PC-3 (cell line): ENCODE data around the gene INTS1.

Experiments used
- CTCF ChIP-seq: fragments of 300-600 bp; sonication (generic); conservative IDR thresholded peaks from 2 replicates; pipeline ENCODE4 v1.5.1; 2017; ENCODE audit warnings: antibody characterized with exemption, low read depth, mild to moderate bottlenecking, low read length
- EZH2 ChIP-seq: fragments of 300-600 bp; sonication (generic); IDR thresholded peaks from one replicate; pipeline ENCODE4 v1.6.1; 2017; ENCODE audit warnings: antibody characterized with exemption, mild to moderate bottlenecking, low read length; ENCODE audit not compliant: unreplicated experiment

GRCh38 chr7:1450431-1450830 is 53.8 kb downstream of the INTS1 start:
- TF ChIP-seq CTCF (no peak), EZH2 (no peak)
